HUDEP-2 (cell line): ENCODE measurements around the gene IRF3.

ENCODE experiments used
- DNase-seq, 76 experiments: peaks; one replicate each; lab custom pipeline; 2025; ENCODE audit not compliant: unreplicated experiment in 76 of 76; lab: John Stamatoyannopoulos, UW

The IRF3 gene

GRCh38 chr19:49665351-49666119 lies at the start of gene IRF3, which contains the start of gene BCL2L12:
Gene IRF3, minus strand, starts transcription at chr19:49665857. Its CDS starts 1,019 bp downstream, at chr19:49664838.
Gene BCL2L12, plus strand, starts transcription at chr19:49665933. Its CDS starts 760 bp downstream, at chr19:49666693.
- DNase-seq, result peak in 75 of 76 experiments; percentile 52 to 100 (median 99)

GRCh38 chr19:49713236-49713845 lies 47.7 kb upstream of the IRF3 start:
- no peak for DNase-seq

GRCh38 chr19:49712397-49712859 lies 46.8 kb upstream of the IRF3 start:
- DNase-seq, result peak in 51 of 76 experiments; percentile 15 to 74 (median 50)

GRCh38 chr19:49710372-49710951 lies 44.8 kb upstream of the IRF3 start:
- no peak for DNase-seq

DNA sequence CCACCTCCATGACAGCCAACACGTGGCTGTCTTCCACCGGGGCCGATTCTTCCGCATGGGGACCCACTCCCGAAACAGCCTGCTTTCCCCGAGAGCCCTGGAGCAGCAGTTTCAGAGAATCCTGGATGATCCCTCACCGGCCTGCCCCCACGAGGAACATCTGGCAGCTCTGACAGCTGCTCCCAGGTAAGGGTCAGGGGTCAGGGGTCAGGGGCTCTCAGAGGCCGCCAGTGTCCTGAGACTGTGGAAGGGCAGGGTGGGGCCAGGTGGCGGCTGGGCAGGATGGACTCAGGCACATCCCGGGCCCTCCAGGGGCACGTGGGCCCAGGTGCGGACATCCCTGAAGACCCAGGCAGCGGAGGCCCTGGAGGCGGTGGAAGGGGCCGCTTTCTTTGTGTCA lies 40.3 kb upstream of the IRF3 start:
- DNase-seq, result no peak

- DNase-seq, result no peak
These were observed 39.4 kb upstream of the IRF3 start for GRCh38 chr19:49704888-49705642.

DNA sequence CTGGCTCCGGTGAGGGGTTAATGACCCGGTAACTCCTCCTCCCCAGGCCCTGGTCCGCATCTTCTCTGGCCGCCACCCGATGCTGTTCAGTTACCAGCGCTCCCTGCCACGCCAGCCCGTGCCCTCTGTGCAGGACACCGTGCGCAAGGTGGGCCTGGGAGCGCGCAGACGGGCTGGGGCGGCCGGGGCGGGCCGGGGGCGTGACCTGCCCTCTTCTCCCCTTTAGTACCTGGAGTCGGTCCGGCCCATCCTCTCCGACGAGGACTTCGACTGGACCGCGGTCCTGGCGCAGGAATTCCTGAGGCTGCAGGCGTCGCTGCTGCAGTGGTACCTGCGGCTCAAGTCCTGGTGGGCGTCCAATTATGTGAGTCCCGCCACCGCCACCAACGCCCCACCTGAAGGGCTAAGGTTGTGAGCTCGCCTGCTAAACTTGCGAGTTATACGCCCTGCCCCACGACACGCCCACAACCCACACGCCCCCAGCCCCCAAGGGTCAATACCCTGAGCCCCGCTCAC lies 35.7 kb upstream of the IRF3 start:
- peak in 2 of 76 experiments; percentile 13 to 16 for DNase-seq

DNA sequence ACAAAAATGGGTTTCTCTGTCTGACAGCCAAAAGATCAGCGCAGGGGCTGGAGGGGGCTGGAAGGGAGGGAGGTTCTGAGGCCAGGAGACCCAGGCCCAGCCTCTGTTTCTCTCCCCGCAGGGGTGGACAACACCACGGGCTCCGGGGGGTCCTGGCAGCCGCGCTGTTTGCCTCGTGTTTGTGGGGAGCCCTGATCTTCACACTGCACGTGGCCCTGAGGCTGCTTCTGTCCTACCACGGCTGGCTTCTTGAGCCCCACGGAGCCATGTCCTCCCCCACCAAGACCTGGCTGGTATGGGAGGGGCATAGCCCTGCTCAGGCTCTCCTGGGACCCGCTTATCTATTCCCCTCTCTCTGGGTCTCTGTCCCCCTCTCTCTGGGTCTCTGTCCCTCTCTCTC lies 34.9 kb upstream of the IRF3 start:
- DNase-seq, result no peak

GRCh38 chr19:49699364-49699763 lies 33.7 kb upstream of the IRF3 start:
- DNase-seq, result no peak

GRCh38 chr19:49696865-49697264 lies 31.2 kb upstream of the IRF3 start:
- no peak for DNase-seq

GRCh38 chr19:49696115-49696514 lies 30.5 kb upstream of the IRF3 start:
- DNase-seq, result no peak

GRCh38 chr19:49692147-49692506 lies 26.5 kb upstream of the IRF3 start:
- no peak for DNase-seq

DNA sequence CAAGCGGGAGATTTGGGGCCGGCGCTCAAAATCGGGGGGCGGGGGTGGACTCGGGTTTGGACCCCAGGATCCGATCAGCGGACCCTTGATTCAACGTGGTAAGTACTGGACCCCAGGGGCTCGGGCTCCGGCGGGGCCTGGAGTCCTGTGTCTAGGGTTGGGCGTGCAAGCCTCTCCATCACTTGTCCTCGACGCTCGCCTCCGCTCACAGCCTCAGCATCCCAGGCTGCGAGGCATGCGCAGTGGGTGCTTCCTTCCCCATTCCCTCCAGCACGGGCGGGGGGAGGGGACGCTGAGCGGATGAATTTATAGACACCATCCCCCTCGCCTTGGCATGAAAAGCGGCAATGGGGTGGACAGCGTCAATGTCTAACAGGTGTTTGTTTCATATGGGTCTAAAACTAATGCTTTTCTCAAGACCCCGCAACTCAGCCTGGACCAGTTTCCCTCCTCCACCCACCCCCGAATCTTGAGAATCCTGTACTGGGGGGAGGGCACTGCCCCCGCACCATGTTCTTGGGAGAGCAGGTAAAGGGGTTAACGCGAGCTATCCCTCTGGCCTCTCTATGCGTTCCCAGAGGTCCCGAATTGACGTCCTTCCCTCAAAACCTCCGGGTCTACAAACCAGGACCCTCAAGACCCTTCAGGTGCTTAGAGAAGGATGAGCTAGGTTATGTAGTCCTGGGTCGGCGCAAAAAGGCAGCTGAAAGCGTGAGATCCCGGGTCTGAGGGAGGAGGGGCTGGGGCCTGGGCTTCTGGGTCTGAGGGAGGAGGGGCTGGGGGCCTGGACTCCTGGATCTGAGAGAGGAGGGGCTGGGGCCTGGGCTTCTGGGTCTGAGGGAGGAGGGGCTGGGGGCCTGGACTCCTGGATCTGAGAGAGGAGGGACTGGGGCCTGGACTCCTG lies 25.8 kb upstream of the IRF3 start:
- no peak for DNase-seq

GRCh38 chr19:49690656-49691242 lies 25.1 kb upstream of the IRF3 start, which contains the start of gene CPT1C:
Gene CPT1C, plus strand, starts transcription at chr19:49691116. Its CDS starts 1,137 bp downstream, at chr19:49692253.
- no peak for DNase-seq

DNA sequence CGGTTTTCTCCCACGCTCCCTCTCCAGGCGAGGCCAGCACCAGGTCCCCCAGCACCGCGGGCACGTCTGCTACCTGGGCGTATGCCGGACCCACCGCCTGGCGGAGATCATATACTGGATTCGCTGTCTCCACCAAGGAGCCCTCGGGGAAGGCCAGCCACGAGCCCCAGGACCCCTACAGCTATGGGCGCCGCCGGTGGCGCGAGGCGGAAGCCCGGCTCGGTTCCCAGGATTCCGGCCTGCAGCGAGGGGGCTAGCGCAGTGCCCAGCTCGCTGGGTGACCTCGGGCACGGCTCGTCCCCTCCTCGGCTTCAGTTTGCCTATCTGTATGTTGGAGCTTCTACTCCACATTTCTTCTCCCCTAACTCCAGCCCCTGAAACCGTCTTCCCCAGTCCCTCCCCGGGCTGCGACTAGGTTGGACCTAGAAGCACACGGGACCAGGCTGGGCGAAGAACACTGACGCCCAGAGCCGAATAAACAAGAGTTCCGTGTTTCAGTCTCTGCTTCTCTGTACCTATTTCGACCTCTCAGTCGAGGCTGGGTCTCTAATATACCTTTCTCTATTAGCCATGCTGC lies 24.5 kb upstream of the IRF3 start:
- DNase-seq, result no peak

- no peak for DNase-seq
These were observed 23.7 kb upstream of the IRF3 start, which contains the start of gene ADM5 for GRCh38 chr19:49689133-49690078. Gene ADM5, plus strand, starts transcription at chr19:49689594. Its CDS starts 244 bp downstream, at chr19:49689838.

GRCh38 chr19:49688531-49689132 lies 23.0 kb upstream of the IRF3 start:
- no peak for DNase-seq
